Neuronal stem cell (in vitro differentiated cells): Measurements from ENCODE around the gene DYNC1LI1.

Source experiments
- DNase-seq: peaks from one replicate; pipeline ENCODE4 v3.0.0-alpha.2; 2013; ENCODE audit warnings: low spot score
- H2AFZ ChIP-seq: one replicate; pipeline ENCODE4 v1.6.1; 2013; ENCODE audit warnings: mild to moderate bottlenecking, low read length, inconsistent platforms
- H2AK5ac ChIP-seq: 2 replicates; pipeline ENCODE4 v1.6.1; 2013; ENCODE audit warnings: low read depth, mild to moderate bottlenecking, inconsistent platforms, low read length, moderate library complexity, mixed read lengths
- H2BK120ac ChIP-seq: 2 replicates; pipeline ENCODE4 v1.6.1; 2013; ENCODE audit warnings: low read depth, mild to moderate bottlenecking, inconsistent platforms, low read length, moderate library complexity, mixed read lengths
- H2BK12ac ChIP-seq: one replicate; pipeline ENCODE4 v1.6.1; 2013; ENCODE audit warnings: low read length, inconsistent platforms
- H2BK15ac ChIP-seq: 2 replicates; pipeline ENCODE4 v1.6.1; 2013; ENCODE audit warnings: mild to moderate bottlenecking, low read length, inconsistent platforms, mixed read lengths
- H2BK5ac ChIP-seq: one replicate; pipeline ENCODE4 v1.6.1; 2013; ENCODE audit warnings: inconsistent platforms, mild to moderate bottlenecking, low read length, moderate library complexity
- H3K14ac ChIP-seq: one replicate; pipeline ENCODE4 v1.6.1; 2013; ENCODE audit warnings: low read length, inconsistent platforms
- H3K18ac ChIP-seq: 2 replicates; pipeline ENCODE4 v1.6.1; 2013; ENCODE audit warnings: low read length, inconsistent platforms
- H3K23ac ChIP-seq: 2 replicates; pipeline ENCODE4 v1.6.1; 2013; ENCODE audit warnings: low read depth, mild to moderate bottlenecking, mixed read lengths, low read length, inconsistent platforms; ENCODE audit not compliant: poor library complexity
- H3K27ac ChIP-seq: replicated peaks from 3 replicates; pipeline ENCODE4 v1.5.1; 2013; ENCODE audit warnings: low read length, inconsistent platforms
- H3K27me3 ChIP-seq, 3 experiments: 2 replicates each; pipeline ENCODE4 v1.6.1; 2013; ENCODE audit warnings: low read length in 3 of 3, mild to moderate bottlenecking in 2 of 3, inconsistent platforms in 1 of 3, low read depth in 1 of 3, mixed read lengths in 1 of 3, moderate library complexity in 1 of 3; ENCODE audit not compliant: control insufficient read depth in 3 of 3, insufficient read depth in 3 of 3
- H3K36me3 ChIP-seq, 2 donors: replicated peaks in 1 of 2; 2 replicates each; pipeline ENCODE4 v1.6.1; 2013; ENCODE audit warnings: low read length in 2 of 2; ENCODE audit not compliant: control insufficient read depth in 2 of 2, insufficient read depth in 2 of 2
- H3K4ac ChIP-seq: 2 replicates; pipeline ENCODE4 v1.6.1; 2013; ENCODE audit warnings: inconsistent platforms, mild to moderate bottlenecking, low read length, moderate library complexity
- H3K4me1 ChIP-seq, 2 donors: 1 replicate in 1 of 2; 2 replicates in 1 of 2; pipeline ENCODE4 v1.6.1; 2013; ENCODE audit warnings: low read length in 2 of 2, low read depth in 1 of 2; ENCODE audit not compliant: control insufficient read depth in 2 of 2, insufficient read depth in 1 of 2
- H3K4me2 ChIP-seq: one replicate; pipeline ENCODE4 v1.6.1; 2013; ENCODE audit warnings: mild to moderate bottlenecking, low read length, inconsistent platforms; ENCODE audit not compliant: insufficient read depth, poor library complexity, severe bottlenecking
- H3K4me3 ChIP-seq, 2 donors: 2 replicates each; pipeline ENCODE4 v1.5.1; 2013; ENCODE audit warnings: low read length in 2 of 2, mild to moderate bottlenecking in 2 of 2, inconsistent platforms in 1 of 2, moderate library complexity in 1 of 2
- H3K79me1 ChIP-seq: one replicate; pipeline ENCODE4 v1.6.1; 2013; ENCODE audit warnings: low read depth, mild to moderate bottlenecking, inconsistent platforms, low read length, moderate library complexity
- H3K9ac ChIP-seq: one replicate; pipeline ENCODE4 v1.6.1; 2013; ENCODE audit warnings: mild to moderate bottlenecking, low read depth, low read length, inconsistent platforms; ENCODE audit not compliant: poor library complexity
- H3K9me3 ChIP-seq, 2 donors: replicated peaks in 1 of 2; 2 replicates each; pipeline versions ENCODE3 to v1.6.1; 2013; ENCODE audit warnings: low read length in 2 of 2, mild to moderate bottlenecking in 2 of 2, inconsistent platforms in 1 of 2, low read depth in 1 of 2, mixed read lengths in 1 of 2, moderate library complexity in 1 of 2; ENCODE audit not compliant: control insufficient read depth in 2 of 2, insufficient read depth in 1 of 2
- H4K8ac ChIP-seq: one replicate; pipeline ENCODE4 v1.6.1; 2013; ENCODE audit warnings: low read depth, mild to moderate bottlenecking, inconsistent platforms, low read length, moderate library complexity
- H4K91ac ChIP-seq: one replicate; pipeline ENCODE4 v1.6.1; 2013; ENCODE audit warnings: low read length, low read depth, mild to moderate bottlenecking, inconsistent platforms; ENCODE audit not compliant: poor library complexity
- WGBS, 2 donors: extraction: QIAGEN DNeasy Blood & Tissue Kit; methylation state at CpG; one replicate each; pipeline ENCODE4 v1.1.7; 2013; ENCODE audit warnings: missing lambda C conversion rate in 2 of 2, mixed read lengths in 1 of 2; ENCODE audit not compliant: insufficient read length in 2 of 2, insufficient replicate concordance in 1 of 2; ENCODE audit errors: extremely low coverage in 2 of 2; 5-methylcytosine and 5-hydroxymethylcytosine counted together

The DYNC1LI1 gene

GRCh38 chr3:32613183-32613582 is 42.5 kb upstream of the DYNC1LI1 start:
- H2BK5ac ChIP-seq: no peak overlapping the region
- H4K91ac ChIP-seq: no peak overlapping the region
- H2BK12ac ChIP-seq: no peak overlapping the region
- peaks cover 0 to 7% (median 0%) of the 10 kb centered on the region in 3 experiments for H3K27me3 ChIP-seq
- H3K36me3 ChIP-seq: no peaks in the 10 kb centered on the region
- WGBS, 2 donors: no CpG with 5 or more reads among the region's 4 CpGs
- no peak overlapping the region for H3K4me2 ChIP-seq
- H3K9me3 ChIP-seq: no peaks in the 10 kb centered on the region
- no peak for DNase-seq
- H3K4me1 ChIP-seq: no peaks in the 10 kb centered on the region
- H2BK120ac ChIP-seq: no peak overlapping the region
- H3K18ac ChIP-seq: no peak overlapping the region
- no peak overlapping the region for H3K23ac ChIP-seq
- no peak overlapping the region for H3K14ac ChIP-seq
- H3K4ac ChIP-seq: no peak overlapping the region
- no peak overlapping the region for H2BK15ac ChIP-seq
- H3K4me3 ChIP-seq: no peak overlapping the region
- H3K27ac ChIP-seq: no peak overlapping the region
- H2AFZ ChIP-seq: no peak overlapping the region
- H3K9ac ChIP-seq: no peak overlapping the region
- no peaks in the 10 kb centered on the region for H3K79me1 ChIP-seq
- no peak overlapping the region for H2AK5ac ChIP-seq
- H4K8ac ChIP-seq: no peak overlapping the region

GRCh38 chr3:32612547-32612946 is 41.9 kb upstream of the DYNC1LI1 start:
- H3K23ac ChIP-seq: no peak overlapping the region
- H3K4ac ChIP-seq: no peak overlapping the region
- no peak overlapping the region for H2AFZ ChIP-seq
- no peak overlapping the region for H2BK15ac ChIP-seq
- H2AK5ac ChIP-seq: no peak overlapping the region
- no peaks in the 10 kb centered on the region for H3K36me3 ChIP-seq
- DNase-seq: no peak
- no peak overlapping the region for H3K14ac ChIP-seq
- H3K18ac ChIP-seq: no peak overlapping the region
- no peak overlapping the region for H3K27ac ChIP-seq
- H2BK12ac ChIP-seq: no peak overlapping the region
- H3K4me2 ChIP-seq: no peak overlapping the region
- H2BK120ac ChIP-seq: no peak overlapping the region
- no peak overlapping the region for H2BK5ac ChIP-seq
- H3K79me1 ChIP-seq: no peaks in the 10 kb centered on the region
- peaks cover 0 to 7% (median 0%) of the 10 kb centered on the region in 3 experiments for H3K27me3 ChIP-seq
- no peaks in the 10 kb centered on the region for H3K4me1 ChIP-seq
- no peak overlapping the region for H3K4me3 ChIP-seq
- no CpG with 5 or more reads among the region's 1 CpG for WGBS, 2 donors
- no peak overlapping the region for H3K9ac ChIP-seq
- H4K91ac ChIP-seq: no peak overlapping the region
- H4K8ac ChIP-seq: no peak overlapping the region
- no peaks in the 10 kb centered on the region for H3K9me3 ChIP-seq

- H2AK5ac ChIP-seq: no peak overlapping the region
- H3K27me3 ChIP-seq: peaks cover 0 to 7% (median 0%) of the 10 kb centered on the region in 3 experiments
- no peak overlapping the region for H3K9ac ChIP-seq
- no peak overlapping the region for H3K18ac ChIP-seq
- no peak overlapping the region for H2BK15ac ChIP-seq
- no peak overlapping the region for H2BK120ac ChIP-seq
- H3K36me3 ChIP-seq: no peaks in the 10 kb centered on the region
- no peak overlapping the region for H4K91ac ChIP-seq
- no peak overlapping the region for H4K8ac ChIP-seq
- H3K14ac ChIP-seq: no peak overlapping the region
- no peak overlapping the region for H3K4me3 ChIP-seq
- no peak overlapping the region for H2BK5ac ChIP-seq
- H3K4ac ChIP-seq: no peak overlapping the region
- no peak for DNase-seq
- no peaks in the 10 kb centered on the region for H3K79me1 ChIP-seq
- no CpG with 5 or more reads among the region's 2 CpGs for WGBS, 2 donors
- H3K4me2 ChIP-seq: no peak overlapping the region
- H3K23ac ChIP-seq: no peak overlapping the region
- H3K4me1 ChIP-seq: peaks cover 0 to 2% of the 10 kb centered on the region in 2 donors
- H3K9me3 ChIP-seq: no peaks in the 10 kb centered on the region
- no peak overlapping the region for H3K27ac ChIP-seq
- H2AFZ ChIP-seq: no peak overlapping the region
- no peak overlapping the region for H2BK12ac ChIP-seq
These were observed 36.9 kb upstream of the DYNC1LI1 start for GRCh38 chr3:32607522-32607921.

GRCh38 chr3:32606960-32607359 is 36.3 kb upstream of the DYNC1LI1 start:
- Histone ChIP-seq H2BK120ac (no peak overlapping the region), H3K18ac (no peak overlapping the region), H2AFZ (no peak overlapping the region), H3K4me3 (no peak overlapping the region), H2BK12ac (no peak overlapping the region), H3K27ac (no peak overlapping the region), H4K8ac (no peak overlapping the region), H3K79me1 (no peaks in the 10 kb centered on the region), H3K27me3 (peaks cover 0 to 3% (median 0%) of the 10 kb centered on the region in 3 experiments), H4K91ac (no peak overlapping the region), H3K4ac (no peak overlapping the region), H3K4me1 (peaks cover 2 to 3% of the 10 kb centered on the region in 2 donors), H3K36me3 (no peaks in the 10 kb centered on the region), H3K23ac (no peak overlapping the region), H3K4me2 (no peak overlapping the region), H3K14ac (no peak overlapping the region), H2BK5ac (no peak overlapping the region), H3K9me3 (no peaks in the 10 kb centered on the region), H2BK15ac (no peak overlapping the region), H2AK5ac (no peak overlapping the region), H3K9ac (no peak overlapping the region)
- WGBS, 2 donors: no CpG with 5 or more reads among the region's 3 CpGs
- no peak for DNase-seq
